HEK293 (cell line): ENCODE measurements around the gene CYB5R4.

Experiments used
- CTCF ChIA-PET: fragments of 350-600 bp; formaldehyde crosslinking; extraction: SDS; loops from one replicate; lab custom pipeline; 2021; ENCODE audit warnings: antibody characterized with exemption; lab: Yijun Ruan, JAX
- POLR2A ChIA-PET: fragments of 300-600 bp; formaldehyde crosslinking; extraction: SDS; loops from one replicate; lab custom pipeline; 2020; ENCODE audit warnings: antibody characterized with exemption, inconsistent platforms; lab: Yijun Ruan, JAX
- H3K27ac ChIP-seq: fragments of 200-500 bp; sonication (Bioruptor generic); 2 replicates; pipeline ENCODE4 v1.5.1; 2014; ENCODE audit warnings: low read depth, low read length, control low read depth, inconsistent platforms; ENCODE audit errors: extremely low read depth
- H3K36me3 ChIP-seq, 2 experiments: fragments of 200-500 bp in 1 of 2; sonication (Bioruptor generic) in 1 of 2; 1 replicate in 1 of 2; 2 replicates in 1 of 2; pipeline ENCODE4 v1.5.1; 2014 to 2017; ENCODE audit warnings: inconsistent platforms in 2 of 2, low read length in 2 of 2; ENCODE audit not compliant: control insufficient read depth in 2 of 2, insufficient read depth in 1 of 2
- H3K4me1 ChIP-seq: fragments of 200-500 bp; sonication (Bioruptor generic); 2 replicates; pipeline ENCODE4 v1.5.1; 2014; ENCODE audit warnings: mild to moderate bottlenecking, low read length, inconsistent platforms; ENCODE audit not compliant: control insufficient read depth, insufficient read depth
- H3K4me3 ChIP-seq: 2 replicates; pipeline ENCODE4 v1.5.1; 2011; ENCODE audit warnings: low read depth, mild to moderate bottlenecking, control low read depth, low read length, moderate library complexity
- H3K9me3 ChIP-seq: fragments of 200-500 bp; sonication (Bioruptor generic); 2 replicates; pipeline ENCODE4 v1.5.1; 2014; ENCODE audit warnings: low read depth, low read length, inconsistent platforms; ENCODE audit not compliant: control insufficient read depth, insufficient read depth
- EGR2 ChIP-seq: fragments of 450-650 bp; formaldehyde crosslinking; IDR thresholded peaks from 2 replicates; pipeline ENCODE4 v1.5.1; 2016; ENCODE audit warnings: low read depth, missing biosample characterization, missing genetic modification characterization
- GFI1B ChIP-seq: fragments of 450-650 bp; formaldehyde crosslinking; IDR thresholded peaks from 2 replicates; pipeline ENCODE4 v1.5.1; 2016; ENCODE audit warnings: missing biosample characterization, missing genetic modification characterization
- GLIS1 ChIP-seq: fragments of 450-650 bp; formaldehyde crosslinking; IDR thresholded peaks from 2 replicates; pipeline ENCODE4 v1.5.1; 2016; ENCODE audit warnings: missing biosample characterization, missing genetic modification characterization
- KLF16 ChIP-seq: fragments of 450-650 bp; formaldehyde crosslinking; IDR thresholded peaks from 2 replicates; pipeline ENCODE4 v1.5.1; 2017; ENCODE audit warnings: missing biosample characterization, missing genetic modification characterization
- KLF7 ChIP-seq: fragments of 450-650 bp; formaldehyde crosslinking; IDR thresholded peaks from 2 replicates; pipeline ENCODE4 v1.5.1; 2016; ENCODE audit warnings: missing biosample characterization, missing genetic modification characterization, borderline replicate concordance
- PRDM1 ChIP-seq: fragments of 450-650 bp; formaldehyde crosslinking; IDR thresholded peaks from 2 replicates; pipeline ENCODE4; 2016; ENCODE audit warnings: missing biosample characterization, missing genetic modification characterization
- RBAK ChIP-seq: fragments of 450-650 bp; formaldehyde crosslinking; IDR thresholded peaks from 2 replicates; pipeline ENCODE4 v1.5.1; 2016; ENCODE audit warnings: missing biosample characterization, missing genetic modification characterization
- SETDB1 ChIP-seq: IDR thresholded peaks from one replicate; pipeline ENCODE4 v1.6.1; 2017; ENCODE audit warnings: mild to moderate bottlenecking, low read length, moderate library complexity, mixed read lengths; ENCODE audit not compliant: insufficient read length
- SP3 ChIP-seq: fragments of 450-650 bp; formaldehyde crosslinking; IDR thresholded peaks from 2 replicates; pipeline ENCODE4 v1.5.1; 2016; ENCODE audit warnings: missing biosample characterization, missing genetic modification characterization
- TRIM28 ChIP-seq: IDR thresholded peaks from 2 replicates; pipeline ENCODE4 v1.6.1; 2011; ENCODE audit warnings: low read length, control low read depth, borderline replicate concordance
- ZBTB17 ChIP-seq: fragments of 450-650 bp; formaldehyde crosslinking; IDR thresholded peaks from 2 replicates; pipeline ENCODE4 v1.5.1; 2016; ENCODE audit warnings: missing biosample characterization, missing genetic modification characterization
- ZBTB49 ChIP-seq: fragments of 450-650 bp; formaldehyde crosslinking; IDR thresholded peaks from 2 replicates; pipeline ENCODE4 v1.5.1; 2016; ENCODE audit warnings: missing biosample characterization, missing genetic modification characterization, low read depth
- ZIC2 ChIP-seq: fragments of 450-650 bp; formaldehyde crosslinking; IDR thresholded peaks from 2 replicates; pipeline ENCODE4 v1.5.1; 2016; ENCODE audit warnings: missing biosample characterization, missing genetic modification characterization
- ZNF121 ChIP-seq: fragments of 450-650 bp; formaldehyde crosslinking; IDR thresholded peaks from 2 replicates; pipeline ENCODE4 v1.5.1; 2016; ENCODE audit warnings: missing biosample characterization, missing genetic modification characterization
- ZNF26 ChIP-seq: fragments of 450-650 bp; formaldehyde crosslinking; IDR thresholded peaks from 2 replicates; pipeline ENCODE4 v1.5.1; 2016; ENCODE audit warnings: missing biosample characterization, missing genetic modification characterization
- ZNF274 ChIP-seq, 2 experiments: fragments of 200-500 bp in 1 of 2; fragments of 450-650 bp in 1 of 2; sonication (Bioruptor generic) in 1 of 2; formaldehyde crosslinking in 1 of 2; IDR thresholded peaks; 2 replicates each; pipeline versions ENCODE4 v1.5.1 to v1.6.1; 2014 to 2016; ENCODE audit warnings: borderline replicate concordance in 1 of 2, inconsistent platforms in 1 of 2, low read length in 1 of 2, missing biosample characterization in 1 of 2, missing genetic modification characterization in 1 of 2
- ZNF501 ChIP-seq: fragments of 450-650 bp; formaldehyde crosslinking; IDR thresholded peaks from 2 replicates; pipeline ENCODE4 v1.5.1; 2016; ENCODE audit warnings: missing biosample characterization, missing genetic modification characterization
- ZNF596 ChIP-seq: fragments of 450-650 bp; IDR thresholded peaks from 2 replicates; pipeline ENCODE4 v1.5.0; 2018; ENCODE audit warnings: missing biosample characterization, mild to moderate bottlenecking, missing genetic modification characterization, moderate library complexity
- ZNF76 ChIP-seq: fragments of 450-650 bp; formaldehyde crosslinking; IDR thresholded peaks from 2 replicates; pipeline ENCODE4; 2016; ENCODE audit warnings: low read depth, missing biosample characterization, missing genetic modification characterization, borderline replicate concordance
- ZNF776 ChIP-seq: fragments of 450-650 bp; formaldehyde crosslinking; IDR thresholded peaks from 2 replicates; pipeline ENCODE4 v1.5.0; 2017; ENCODE audit warnings: missing biosample characterization, missing genetic modification characterization, borderline replicate concordance
- ZNF777 ChIP-seq: fragments of 450-650 bp; formaldehyde crosslinking; IDR thresholded peaks from 2 replicates; pipeline ENCODE4 v1.5.1; 2017; ENCODE audit warnings: missing biosample characterization, missing genetic modification characterization, borderline replicate concordance
- ZNF792 ChIP-seq: fragments of 450-650 bp; formaldehyde crosslinking; IDR thresholded peaks from 2 replicates; pipeline ENCODE4 v1.5.1; 2016; ENCODE audit warnings: missing biosample characterization, missing genetic modification characterization
- ZNF830 ChIP-seq: fragments of 450-650 bp; IDR thresholded peaks from 2 replicates; pipeline ENCODE4 v1.5.0; 2018; ENCODE audit warnings: missing biosample characterization, missing genetic modification characterization, low read depth, mild to moderate bottlenecking, moderate library complexity
- TF ChIP-seq, protein P1 (sequence below): sonication (generic); formaldehyde crosslinking; IDR thresholded peaks from 2 replicates; pipeline ENCODE4 v1.8.1; 2022; ENCODE audit warnings: mild to moderate bottlenecking, moderate library complexity, missing genetic modification reagents
- TF ChIP-seq, protein P2 (sequence below): fragments of 450-650 bp; formaldehyde crosslinking; IDR thresholded peaks from 2 replicates; pipeline ENCODE4 v1.5.1; 2017; ENCODE audit warnings: missing biosample characterization, mild to moderate bottlenecking, missing genetic modification characterization, moderate library complexity
- TF ChIP-seq, protein P3 (sequence below): fragments of 450-650 bp; formaldehyde crosslinking; IDR thresholded peaks from 2 replicates; pipeline ENCODE4 v1.5.1; 2016; ENCODE audit warnings: missing biosample characterization, missing genetic modification characterization

The CYB5R4 gene

GRCh38 chr6:83822629-83823169 is 36.8 kb upstream of the CYB5R4 start (continued):
- TF ChIP-seq, protein P1, sequence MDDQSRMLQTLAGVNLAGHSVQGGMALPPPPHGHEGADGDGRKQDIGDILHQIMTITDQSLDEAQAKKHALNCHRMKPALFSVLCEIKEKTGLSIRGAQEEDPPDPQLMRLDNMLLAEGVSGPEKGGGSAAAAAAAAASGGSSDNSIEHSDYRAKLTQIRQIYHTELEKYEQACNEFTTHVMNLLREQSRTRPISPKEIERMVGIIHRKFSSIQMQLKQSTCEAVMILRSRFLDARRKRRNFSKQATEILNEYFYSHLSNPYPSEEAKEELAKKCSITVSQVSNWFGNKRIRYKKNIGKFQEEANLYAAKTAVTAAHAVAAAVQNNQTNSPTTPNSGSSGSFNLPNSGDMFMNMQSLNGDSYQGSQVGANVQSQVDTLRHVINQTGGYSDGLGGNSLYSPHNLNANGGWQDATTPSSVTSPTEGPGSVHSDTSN: no peak
- no peak for TF ChIP-seq ZNF501 (tag by site-specific recombination)

GRCh38 chr6:83824388-83824801 is 35.1 kb upstream of the CYB5R4 start:
- ChIA-PET POLR2A (no interaction called here), CTCF (no interaction called here)
- no peak overlapping the region for H3K4me3 ChIP-seq
- no peaks in the 10 kb centered on the region for H3K36me3 ChIP-seq
- H3K27ac ChIP-seq: no peak overlapping the region
- no peaks in the 10 kb centered on the region for H3K9me3 ChIP-seq
- H3K4me1 ChIP-seq: peaks cover 4% of the 10 kb centered on the region; the same call in 1 of the 2 replicates
- TF ChIP-seq ZNF121 (tag by site-specific recombination): no peak
- TF ChIP-seq ZNF26 (tag by site-specific recombination): no peak
- TF ChIP-seq ZNF830: no peak
- no peak for TF ChIP-seq ZNF274 (IDR thresholded peaks at IDR 0.05; ENCODE audit: low read length)
- no peak for TF ChIP-seq ZNF274 (tag by site-specific recombination; IDR thresholded peaks at IDR 0.05; ENCODE audit: borderline replicate concordance)
- TF ChIP-seq GFI1B (tag by site-specific recombination): peak; percentile 74
- no peak for TF ChIP-seq KLF16 (tag by site-specific recombination)
- no peak for TF ChIP-seq EGR2
- no peak for TF ChIP-seq SP3 (tag by site-specific recombination)
- no peak for TF ChIP-seq ZNF792 (tag by site-specific recombination)
- TF ChIP-seq ZNF76 (tag by site-specific recombination): no peak
- 0 out of 2 replicates have a peak, but pooled peaks have one; percentile 22 for TF ChIP-seq ZBTB17
- no peak for TF ChIP-seq ZNF777 (tag by site-specific recombination)
- TF ChIP-seq ZNF776: no peak
- TF ChIP-seq GLIS1 (tag by site-specific recombination): peak; percentile 26; the same call in 1 of the 2 replicates
- no peak for TF ChIP-seq ZBTB49
- no peak for TF ChIP-seq RBAK (tag by site-specific recombination)
- no peak for TF ChIP-seq ZNF596 (tag by site-specific recombination)
- TF ChIP-seq, protein P2, sequence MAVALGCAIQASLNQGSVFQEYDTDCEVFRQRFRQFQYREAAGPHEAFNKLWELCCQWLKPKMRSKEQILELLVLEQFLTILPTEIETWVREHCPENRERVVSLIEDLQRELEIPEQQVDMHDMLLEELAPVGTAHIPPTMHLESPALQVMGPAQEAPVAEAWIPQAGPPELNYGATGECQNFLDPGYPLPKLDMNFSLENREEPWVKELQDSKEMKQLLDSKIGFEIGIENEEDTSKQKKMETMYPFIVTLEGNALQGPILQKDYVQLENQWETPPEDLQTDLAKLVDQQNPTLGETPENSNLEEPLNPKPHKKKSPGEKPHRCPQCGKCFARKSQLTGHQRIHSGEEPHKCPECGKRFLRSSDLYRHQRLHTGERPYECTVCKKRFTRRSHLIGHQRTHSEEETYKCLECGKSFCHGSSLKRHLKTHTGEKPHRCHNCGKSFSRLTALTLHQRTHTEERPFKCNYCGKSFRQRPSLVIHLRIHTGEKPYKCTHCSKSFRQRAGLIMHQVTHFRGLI (tag by site-specific recombination): no peak
- peak; percentile 65 for TF ChIP-seq PRDM1 (tag by site-specific recombination)
- no peak for TF ChIP-seq KLF7
- TF ChIP-seq, protein P3, sequence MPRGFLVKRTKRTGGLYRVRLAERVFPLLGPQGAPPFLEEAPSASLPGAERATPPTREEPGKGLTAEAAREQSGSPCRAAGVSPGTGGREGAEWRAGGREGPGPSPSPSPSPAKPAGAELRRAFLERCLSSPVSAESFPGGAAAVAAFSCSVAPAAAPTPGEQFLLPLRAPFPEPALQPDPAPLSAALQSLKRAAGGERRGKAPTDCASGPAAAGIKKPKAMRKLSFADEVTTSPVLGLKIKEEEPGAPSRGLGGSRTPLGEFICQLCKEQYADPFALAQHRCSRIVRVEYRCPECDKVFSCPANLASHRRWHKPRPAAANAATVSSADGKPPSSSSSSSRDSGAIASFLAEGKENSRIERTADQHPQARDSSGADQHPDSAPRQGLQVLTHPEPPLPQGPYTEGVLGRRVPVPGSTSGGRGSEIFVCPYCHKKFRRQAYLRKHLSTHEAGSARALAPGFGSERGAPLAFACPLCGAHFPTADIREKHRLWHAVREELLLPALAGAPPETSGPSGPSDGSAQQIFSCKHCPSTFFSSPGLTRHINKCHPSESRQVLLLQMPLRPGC (tag by site-specific recombination): no peak
- TF ChIP-seq ZIC2 (tag by site-specific recombination): peak; percentile 34; the same call in 1 of the 2 replicates
- peak; percentile 42; the same call in 1 of the 2 replicates for TF ChIP-seq TRIM28
- TF ChIP-seq SETDB1: no peak
